Choroid plexus epithelial cell (primary cell): ENCODE measurements around the gene ROPN1L.
"Not testable (repeated sequence)": the region's sequence is repeated elsewhere in the genome, so short reads cannot be mapped to it uniquely, and the experiment has no call there.

Experiments used
- DNase-seq: peaks from one replicate; pipeline ENCODE4 v3.0.0-alpha.2; 2010; ENCODE audit warnings: low read depth
- H3K4me3 ChIP-seq: 2 replicates; pipeline ENCODE4 v1.5.1; 2011; ENCODE audit warnings: low read depth, mild to moderate bottlenecking, control low read depth, low read length, moderate library complexity
- CTCF ChIP-seq: conservative IDR thresholded peaks from 2 replicates; pipeline ENCODE4 v1.5.1; 2011; ENCODE audit warnings: low read depth, mild to moderate bottlenecking, control low read depth, inconsistent platforms, low read length, moderate library complexity

Gene ROPN1L

GRCh38 chr5:10441083-10441991, at the start of gene ROPN1L:
TSS of gene ROPN1L (plus strand) at chr5:10441879. CDS start at chr5:10442168, 289 bp downstream.
- DNase-seq = peak; percentile 89
- H3K4me3 ChIP-seq = peak within 1 kb of the TSS; percentile 70
- no peak for TF ChIP-seq CTCF

DNA sequence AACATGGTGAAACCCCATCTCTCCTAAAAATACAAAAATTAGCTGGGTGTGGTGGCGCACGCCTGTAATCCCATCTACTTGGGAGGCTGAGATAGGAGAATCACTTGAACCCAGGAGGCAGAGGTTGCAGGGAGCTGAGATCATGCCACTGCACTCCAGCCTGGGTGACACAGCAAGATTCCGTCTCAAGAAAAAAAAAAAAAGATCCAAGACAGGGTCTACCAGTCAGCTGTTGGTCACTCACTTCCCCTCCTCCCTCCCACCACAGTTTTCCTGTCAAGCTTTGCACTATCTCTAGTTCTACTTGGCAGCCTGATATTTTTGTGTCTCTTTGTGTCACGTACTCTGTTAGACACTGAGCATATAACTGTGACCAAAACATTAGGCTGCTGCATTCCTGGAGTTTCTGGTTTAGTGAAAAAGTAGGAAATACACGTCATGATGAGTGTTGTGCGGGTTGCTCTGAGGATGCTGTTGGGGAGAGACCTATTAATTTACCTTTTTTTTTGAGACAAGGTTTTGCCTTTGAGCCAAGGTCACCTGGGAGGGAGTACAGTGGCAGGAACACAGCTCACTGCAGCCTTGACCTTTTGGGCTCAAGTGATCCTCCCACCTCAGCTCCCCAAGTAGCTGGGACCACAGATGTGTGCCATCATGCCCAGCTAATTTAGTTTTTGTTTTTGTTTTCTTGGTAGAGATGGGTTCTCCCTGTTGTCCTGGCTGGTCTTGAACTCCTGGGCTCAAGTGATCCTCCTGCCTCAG, 48.9 kb upstream of the ROPN1L start:
- not testable (repeated sequence) for DNase-seq, H3K4me3 ChIP-seq

- peak; percentile 17 for DNase-seq
- no peak overlapping the region for H3K4me3 ChIP-seq
- TF ChIP-seq CTCF = no peak
Observed at GRCh38 chr5:10393491-10393890, 48.2 kb upstream of the ROPN1L start.

GRCh38 chr5:10396552-10396951, 45.1 kb upstream of the ROPN1L start:
- no peak for DNase-seq
- no peak overlapping the region for H3K4me3 ChIP-seq
- TF ChIP-seq CTCF = no peak

DNA sequence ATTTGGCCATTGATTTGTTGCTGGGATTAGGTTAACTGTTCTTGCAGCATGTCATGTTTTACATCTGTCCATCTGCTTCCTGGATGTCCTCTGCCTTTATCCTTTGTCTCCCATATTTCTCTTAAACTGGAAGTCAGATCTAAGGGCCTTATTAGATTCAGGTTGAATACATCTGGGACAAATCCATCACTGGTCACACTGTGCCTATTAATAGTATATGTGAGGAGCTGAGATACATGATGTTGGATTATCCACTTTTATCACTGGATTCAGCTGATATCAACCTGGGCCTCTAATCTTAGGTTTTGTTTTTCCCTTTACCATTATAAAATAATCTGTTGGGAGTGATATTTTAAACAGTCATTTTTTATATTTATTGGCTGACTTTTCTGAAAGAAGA, 41.8 kb upstream of the ROPN1L start:
- TF ChIP-seq CTCF = no peak
- DNase-seq = no peak

GRCh38 chr5:10400411-10400810, 41.3 kb upstream of the ROPN1L start:
- no peak overlapping the region for H3K4me3 ChIP-seq
- no peak for TF ChIP-seq CTCF
- DNase-seq = no peak

More for the DNA sequence above, 41.8 kb upstream of the ROPN1L start:
- H3K4me3 ChIP-seq = no peak overlapping the region

DNA sequence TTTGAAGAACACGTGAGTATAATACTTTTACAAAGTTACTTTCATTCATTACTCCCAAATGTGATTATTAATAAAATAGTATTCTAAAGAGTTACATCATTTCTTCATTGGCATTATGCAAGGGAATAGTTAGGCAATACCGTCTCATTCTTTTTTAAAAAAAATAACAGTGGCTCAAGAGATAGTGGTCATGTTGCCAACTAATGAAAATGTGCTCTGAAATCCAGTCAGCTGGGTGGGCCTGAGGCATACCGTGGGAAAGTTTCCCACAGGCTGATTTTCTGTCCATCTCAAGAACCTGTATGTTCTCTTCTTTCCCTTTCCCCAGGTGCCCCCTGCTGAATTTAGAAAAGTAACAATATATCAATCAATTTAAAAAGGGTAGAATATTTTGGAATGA, 40.8 kb upstream of the ROPN1L start:
- TF ChIP-seq CTCF = no peak
- DNase-seq = peak; percentile 84
- no peak overlapping the region for H3K4me3 ChIP-seq
